K562 (cell line): Measurements from ENCODE around the gene ODAM. TPM values are rescaled to one million over a fixed set of nuclear protein-coding genes. Genes with fewer than 3 reads are reported as not detected.

Experiments used
- ATAC-seq: fragments of 200-7000 bp; cut with Tn5 transposase; 3 replicates; pipeline ENCODE4 v1.9.1; 2020; ENCODE audit warnings: moderate library complexity
- BruUV-seq: library from RNA; stranded (reverse); fragments of 400-500 nt; replicated peaks from 2 replicates; lab custom pipeline; 2021; lab: Mats Ljungman, UMichigan
- CTCF ChIA-PET: fragments of 300-600 bp; formaldehyde crosslinking; extraction: SDS; loops from one replicate; lab custom pipeline; 2021; ENCODE audit warnings: low intra/inter-chr PET ratio; lab: Yijun Ruan, JAX
- POLR2A ChIA-PET: fragments of 300-600, 350-650 bp; sonication (Branson Sonifier 250); formaldehyde crosslinking; extraction: SDS; loops from one replicate; lab custom pipeline; 2021; ENCODE audit warnings: antibody characterized with exemption, inconsistent platforms; lab: Yijun Ruan, JAX
- DNase-seq, 4 experiments: peaks; one replicate each; pipeline versions ENCODE4 v3.0.0 to v3.0.0-alpha.2; 2011 to 2018; ENCODE audit warnings: low spot score in 3 of 4, mixed read lengths in 3 of 4; ENCODE audit errors: extremely low read depth in 1 of 4
- FAIRE-seq: peaks from 2 replicates; lab custom pipeline; 2011; peaks lifted over from hg19 to GRCh38; lab: Jason Lieb, UNC
- H2AFZ ChIP-seq: 2 replicates; pipeline ENCODE4 v1.6.0; 2011; ENCODE audit warnings: low read depth, low read length, control low read depth, inconsistent platforms
- H3K27ac ChIP-seq: fragments of 200-600 bp; 3 replicates; pipeline ENCODE4 v1.8.0; 2011; ENCODE audit warnings: low read depth, mild to moderate bottlenecking, control low read depth, inconsistent platforms, low read length, moderate library complexity, mixed read lengths; ENCODE audit errors: extremely low read depth
- H3K27me3 ChIP-seq, 2 experiments: fragments of 300-600 bp in 1 of 2; 2 replicates in 1 of 2; 3 replicates in 1 of 2; pipeline versions ENCODE4 v1.6.0 to v1.8.0; 2011; ENCODE audit warnings: inconsistent platforms in 2 of 2, low read length in 2 of 2, mild to moderate bottlenecking in 1 of 2, mixed read lengths in 1 of 2, moderate library complexity in 1 of 2; ENCODE audit not compliant: control insufficient read depth in 2 of 2, insufficient read depth in 2 of 2
- H3K36me3 ChIP-seq: fragments of 300-600 bp; 3 replicates; pipeline ENCODE4 v1.8.0; 2011; ENCODE audit warnings: mild to moderate bottlenecking, low read length, inconsistent platforms; ENCODE audit not compliant: control insufficient read depth, insufficient read depth
- H3K4me1 ChIP-seq, 2 experiments: fragments of 200-600 bp in 1 of 2; replicated peaks in 1 of 2; 2 replicates in 1 of 2; 3 replicates in 1 of 2; pipeline versions ENCODE4 v1.5.1 to v1.8.0; 2011; ENCODE audit warnings: inconsistent platforms in 2 of 2, low read length in 2 of 2, mild to moderate bottlenecking in 1 of 2, mixed read lengths in 1 of 2, moderate library complexity in 1 of 2; ENCODE audit not compliant: control insufficient read depth in 2 of 2, insufficient read depth in 2 of 2
- H3K4me2 ChIP-seq: 2 replicates; pipeline ENCODE4 v1.6.1; 2011; ENCODE audit warnings: low read length, control low read depth, inconsistent platforms, mixed read lengths; ENCODE audit not compliant: insufficient read depth
- H3K4me3 ChIP-seq: fragments of 200-600 bp; sonication (generic), shearing (Covaris generic); 2 replicates; pipeline ENCODE4 v1.5.1; 2016; ENCODE audit warnings: control low read depth, inconsistent platforms
- H3K79me2 ChIP-seq: fragments of 200-600 bp; 3 replicates; pipeline ENCODE4 v1.8.0; 2011; ENCODE audit warnings: low read length, inconsistent platforms; ENCODE audit not compliant: control insufficient read depth, insufficient read depth
- H3K9ac ChIP-seq, 2 experiments: 2 replicates each; pipeline versions ENCODE4 v1.6.0 to v1.6.1; 2011; ENCODE audit warnings: low read depth in 2 of 2, low read length in 2 of 2, control low read depth in 1 of 2, inconsistent platforms in 1 of 2, mild to moderate bottlenecking in 1 of 2, mixed read lengths in 1 of 2; ENCODE audit not compliant: insufficient read depth in 1 of 2
- H3K9me1 ChIP-seq: one replicate; pipeline ENCODE4 v1.6.0; 2011; ENCODE audit warnings: inconsistent platforms, mild to moderate bottlenecking, low read length, moderate library complexity; ENCODE audit not compliant: control insufficient read depth, insufficient read depth
- H3K9me3 ChIP-seq: replicated peaks from 2 replicates; pipeline ENCODE4 v1.5.1; 2011; ENCODE audit warnings: low read depth, low read length, inconsistent platforms; ENCODE audit not compliant: control insufficient read depth, insufficient read depth
- H4K20me1 ChIP-seq: replicated peaks from 2 replicates; pipeline ENCODE4 v1.6.1; 2011; ENCODE audit warnings: low read length, inconsistent platforms, mixed read lengths; ENCODE audit not compliant: control insufficient read depth, insufficient read depth
- ARID1B ChIP-seq: fragments of 450-650 bp; IDR thresholded peaks from 2 replicates; pipeline ENCODE4 v1.6.1; 2016; ENCODE audit warnings: antibody characterized with exemption, mild to moderate bottlenecking, inconsistent platforms
- CXXC5 ChIP-seq: fragments of 250-450 bp; sonication (Bioruptor Pico); IDR thresholded peaks from 2 replicates; pipeline ENCODE4 v1.8.0; 2022; ENCODE audit warnings: inconsistent platforms, mild to moderate bottlenecking, moderate library complexity
- ELF2 ChIP-seq: fragments of 250-450 bp; sonication (Bioruptor Pico); IDR thresholded peaks from 2 replicates; pipeline ENCODE4 v1.5.0; 2021; ENCODE audit warnings: mild to moderate bottlenecking
- EP400 ChIP-seq: fragments of 450-650 bp; IDR thresholded peaks from 2 replicates; pipeline ENCODE4 v1.6.1; 2017; ENCODE audit warnings: antibody characterized with exemption, mild to moderate bottlenecking, moderate library complexity
- FOXA1 ChIP-seq: fragments of 450-650 bp; IDR thresholded peaks from 2 replicates; pipeline ENCODE4 v1.6.1; 2016; ENCODE audit warnings: mild to moderate bottlenecking, borderline replicate concordance
- NELFE ChIP-seq: IDR thresholded peaks from 2 replicates; pipeline ENCODE4 v1.6.1; 2011; ENCODE audit warnings: mild to moderate bottlenecking; ENCODE audit not compliant: insufficient read depth, insufficient read length
- ZBTB49 ChIP-seq: sonication (generic); formaldehyde crosslinking; IDR thresholded peaks from 2 replicates; pipeline ENCODE4 v1.8.0; 2022; ENCODE audit warnings: missing genetic modification reagents, mild to moderate bottlenecking, borderline replicate concordance
- WGBS: fragments of 100-300 bp; shearing (Covaris generic); methylation state at CpG from one replicate; pipeline ENCODE4 v1.1.6; 2016; ENCODE audit warnings: low coverage, mixed read lengths; ENCODE audit not compliant: insufficient coverage; ENCODE audit errors: missing lambda C conversion rate; 5-methylcytosine and 5-hydroxymethylcytosine counted together
- in situ Hi-C: fragments of 300-500 bp; cut with MboI; formaldehyde crosslinking; loops from 4 replicates; pipeline ENCODE4 v1.15.0; 2018; ENCODE audit warnings: inconsistent platforms, mixed read lengths
- intact Hi-C: fragments of 100-400 bp; cut with micrococcal nuclease; formaldehyde crosslinking; loops from 2 replicates; pipeline ENCODE4 v1.14.2; 2022
- polyA plus RNA-seq, 8 experiments: library from polyadenylated mRNA; depleted of rRNA in 4 of 8; stranded (reverse) in 5 of 8; unstranded in 3 of 8; fragments of >200 nt; fragmentation: Nextera tagmentation in 2 of 8; fragmentation: Illumina TruSeq in 1 of 8; extraction: Ambion mirVana in 2 of 8; extraction: Trizol in 1 of 8; gene quantifications; 2 replicates each; pipeline versions ENCODE4 v1.2.1 to v1.2.3, GENCODE V29; 2011 to 2014; ENCODE audit warnings: inconsistent platforms in 1 of 8, missing spikeins in 1 of 8
- total RNA-seq, 7 experiments: library from RNA; depleted of rRNA in 6 of 7; stranded (reverse); fragments of >200 nt in 6 of 7; fragmentation: Illumina TruSeq in 2 of 7; extraction: Trizol in 2 of 7; gene quantifications; 2 replicates each; pipeline versions ENCODE4 v1.2.1 to v1.2.3, GENCODE V29; 2011 to 2021; ENCODE audit warnings: low replicate concordance in 1 of 7

The ODAM gene
- total and polyA plus RNA-seq, 9 of the 15 experiments (the other 6 are each of a cell fraction or from before 2014, with no cell fraction given), result not detected

- ATAC-seq (no peak), DNase-seq (no peak), FAIRE-seq (no peak)
- H2AFZ ChIP-seq, result no peak overlapping the region
- no peaks in the 10 kb centered on the region for H3K79me2 ChIP-seq
- intact Hi-C loops (no loop called here), in situ Hi-C loops (no loop called here)
- H3K4me2 ChIP-seq, result no peak overlapping the region
- TF ChIP-seq CXXC5 (CRISPR knock-in tag) (no peak), ARID1B (no peak), EP400 (no peak), ELF2 (CRISPR knock-in tag) (no peak), ZBTB49 (CRISPR knock-in tag) (no peak), FOXA1 (no peak), NELFE (no peak)
- H4K20me1 ChIP-seq, result no peaks in the 10 kb centered on the region
- H3K4me1 ChIP-seq, result no peaks in the 10 kb centered on the region
- H3K9me1 ChIP-seq, result no peaks in the 10 kb centered on the region
- ChIA-PET POLR2A (no interaction called here), CTCF (no interaction called here)
- no TSS peak for BruUV-seq
- H3K9me3 ChIP-seq, result no peaks in the 10 kb centered on the region
- H3K27ac ChIP-seq, result no peak overlapping the region
- H3K27me3 ChIP-seq, result no peaks in the 10 kb centered on the region
- whole genome bisulfite sequencing, result 12% methylated on average over 1 of the region's 1 CpG
- H3K4me3 ChIP-seq, result no peak overlapping the region
- no peaks in the 10 kb centered on the region for H3K36me3 ChIP-seq
- H3K9ac ChIP-seq, result no peak overlapping the region
Observed at GRCh38 chr4:70183940-70184246, 11.6 kb upstream of the ODAM start.
